DMS53 treated with DMSO at 0.1 percent for 48 hours (cell line): ENCODE results near the gene PLD1.
A peak's percentile ranks its signal among the peaks of the same experiment; 100 is the strongest.

ENCODE experiments used
- DNase-seq: peaks from one replicate; lab custom pipeline; 2025; ENCODE audit not compliant: unreplicated experiment; lab: John Stamatoyannopoulos, UW

PLD1 gene

GRCh38 chr3:171677706-171678105, 132.6 kb downstream of the PLD1 start:
- no peak for DNase-seq

- no peak for DNase-seq
Observed at GRCh38 chr3:171676601-171677175, 133.6 kb downstream of the PLD1 start.

- DNase-seq, result no peak
Observed at GRCh38 chr3:171673951-171674350, 136.3 kb downstream of the PLD1 start.

GRCh38 chr3:171672538-171672937, 137.7 kb downstream of the PLD1 start:
- no peak for DNase-seq

- no peak for DNase-seq
Observed at GRCh38 chr3:171672124-171672523, 138.2 kb downstream of the PLD1 start.

GRCh38 chr3:171671709-171672108, 138.6 kb downstream of the PLD1 start:
- no peak for DNase-seq

- DNase-seq, result no peak
Observed at GRCh38 chr3:171666516-171666915, 143.8 kb downstream of the PLD1 start.

GRCh38 chr3:171663805-171664204, 146.5 kb downstream of the PLD1 start:
- no peak for DNase-seq

- DNase-seq, result no peak
Observed at GRCh38 chr3:171661484-171661883, 148.8 kb downstream of the PLD1 start.

GRCh38 chr3:171660188-171660587, 150.1 kb downstream of the PLD1 start:
- DNase-seq, result no peak

GRCh38 chr3:171658841-171659240, 151.4 kb downstream of the PLD1 start:
- no peak for DNase-seq

- no peak for DNase-seq
Observed at GRCh38 chr3:171654809-171655208, 155.5 kb downstream of the PLD1 start.

GRCh38 chr3:171654326-171654725, 156.0 kb downstream of the PLD1 start:
- DNase-seq, result no peak

GRCh38 chr3:171653701-171654100, 156.6 kb downstream of the PLD1 start:
- DNase-seq, result no peak

GRCh38 chr3:171652932-171653331, 157.4 kb downstream of the PLD1 start:
- DNase-seq, result no peak

- no peak for DNase-seq
Observed at GRCh38 chr3:171649911-171650592, 160.2 kb downstream of the PLD1 start.

- DNase-seq, result no peak
Observed at GRCh38 chr3:171649267-171649666, 161.0 kb downstream of the PLD1 start.

GRCh38 chr3:171648069-171648468, 162.2 kb downstream of the PLD1 start:
- DNase-seq, result no peak

GRCh38 chr3:171646357-171647133, 163.7 kb downstream of the PLD1 start:
- peak; percentile 12 for DNase-seq

GRCh38 chr3:171644681-171645080, 165.6 kb downstream of the PLD1 start:
- DNase-seq, result no peak

GRCh38 chr3:171643681-171644080, 166.6 kb downstream of the PLD1 start:
- DNase-seq, result no peak

GRCh38 chr3:171643033-171643432, 167.2 kb downstream of the PLD1 start:
- no peak for DNase-seq
